C4-2B (cell line): ENCODE data around the gene HLF.
A peak's percentile ranks its signal among the peaks of the same experiment; 100 is the strongest.

Experiments
- H3K27ac ChIP-seq: fragments of 450-650 bp; 2 replicates; pipeline ENCODE4 v1.5.1; 2017
- ZFX ChIP-seq: fragments of 450-650 bp; IDR thresholded peaks from 2 replicates; pipeline ENCODE4 v1.6.1; 2017
- TF ChIP-seq, protein P1 (sequence below): fragments of 450-650 bp; conservative IDR thresholded peaks from 2 replicates; pipeline ENCODE4 v1.5.1; 2017; ENCODE audit warnings: mild to moderate bottlenecking

HLF gene

DNA sequence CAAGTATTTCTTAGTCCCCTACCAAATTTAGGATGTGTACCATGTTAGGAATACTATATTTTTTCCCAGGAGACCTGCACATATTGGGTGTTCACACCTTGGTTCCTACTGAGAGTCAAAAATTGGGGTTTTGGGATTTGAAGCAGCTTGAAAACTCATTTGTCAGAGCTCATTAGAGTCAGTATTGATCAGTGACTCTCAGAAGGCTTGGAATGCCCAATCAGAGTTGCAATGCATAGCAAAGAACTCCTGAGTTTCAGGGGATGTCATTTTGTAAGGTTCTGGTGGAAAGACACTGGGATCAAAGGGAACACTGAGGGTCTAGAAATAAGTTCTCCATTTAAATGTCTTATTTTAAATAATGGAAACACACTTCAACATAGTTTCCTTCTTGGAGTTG is 5.1 kb downstream of the HLF start:
- H3K27ac ChIP-seq, result no peak overlapping the region
- TF ChIP-seq, protein P1, sequence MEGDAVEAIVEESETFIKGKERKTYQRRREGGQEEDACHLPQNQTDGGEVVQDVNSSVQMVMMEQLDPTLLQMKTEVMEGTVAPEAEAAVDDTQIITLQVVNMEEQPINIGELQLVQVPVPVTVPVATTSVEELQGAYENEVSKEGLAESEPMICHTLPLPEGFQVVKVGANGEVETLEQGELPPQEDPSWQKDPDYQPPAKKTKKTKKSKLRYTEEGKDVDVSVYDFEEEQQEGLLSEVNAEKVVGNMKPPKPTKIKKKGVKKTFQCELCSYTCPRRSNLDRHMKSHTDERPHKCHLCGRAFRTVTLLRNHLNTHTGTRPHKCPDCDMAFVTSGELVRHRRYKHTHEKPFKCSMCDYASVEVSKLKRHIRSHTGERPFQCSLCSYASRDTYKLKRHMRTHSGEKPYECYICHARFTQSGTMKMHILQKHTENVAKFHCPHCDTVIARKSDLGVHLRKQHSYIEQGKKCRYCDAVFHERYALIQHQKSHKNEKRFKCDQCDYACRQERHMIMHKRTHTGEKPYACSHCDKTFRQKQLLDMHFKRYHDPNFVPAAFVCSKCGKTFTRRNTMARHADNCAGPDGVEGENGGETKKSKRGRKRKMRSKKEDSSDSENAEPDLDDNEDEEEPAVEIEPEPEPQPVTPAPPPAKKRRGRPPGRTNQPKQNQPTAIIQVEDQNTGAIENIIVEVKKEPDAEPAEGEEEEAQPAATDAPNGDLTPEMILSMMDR, result no peak
- TF ChIP-seq ZFX, result no peak

- no peak for TF ChIP-seq ZFX
- TF ChIP-seq, protein P1, result no peak
- no peak overlapping the region for H3K27ac ChIP-seq
Observed at GRCh38 chr17:55271223-55271571, 6.4 kb downstream of the HLF start.

GRCh38 chr17:55271958-55272710 is 7.4 kb downstream of the HLF start:
- TF ChIP-seq ZFX, result no peak
- TF ChIP-seq, protein P1, result no peak
- peak overlapping the region; percentile 75; the same call in 1 of the 2 replicates for H3K27ac ChIP-seq

DNA sequence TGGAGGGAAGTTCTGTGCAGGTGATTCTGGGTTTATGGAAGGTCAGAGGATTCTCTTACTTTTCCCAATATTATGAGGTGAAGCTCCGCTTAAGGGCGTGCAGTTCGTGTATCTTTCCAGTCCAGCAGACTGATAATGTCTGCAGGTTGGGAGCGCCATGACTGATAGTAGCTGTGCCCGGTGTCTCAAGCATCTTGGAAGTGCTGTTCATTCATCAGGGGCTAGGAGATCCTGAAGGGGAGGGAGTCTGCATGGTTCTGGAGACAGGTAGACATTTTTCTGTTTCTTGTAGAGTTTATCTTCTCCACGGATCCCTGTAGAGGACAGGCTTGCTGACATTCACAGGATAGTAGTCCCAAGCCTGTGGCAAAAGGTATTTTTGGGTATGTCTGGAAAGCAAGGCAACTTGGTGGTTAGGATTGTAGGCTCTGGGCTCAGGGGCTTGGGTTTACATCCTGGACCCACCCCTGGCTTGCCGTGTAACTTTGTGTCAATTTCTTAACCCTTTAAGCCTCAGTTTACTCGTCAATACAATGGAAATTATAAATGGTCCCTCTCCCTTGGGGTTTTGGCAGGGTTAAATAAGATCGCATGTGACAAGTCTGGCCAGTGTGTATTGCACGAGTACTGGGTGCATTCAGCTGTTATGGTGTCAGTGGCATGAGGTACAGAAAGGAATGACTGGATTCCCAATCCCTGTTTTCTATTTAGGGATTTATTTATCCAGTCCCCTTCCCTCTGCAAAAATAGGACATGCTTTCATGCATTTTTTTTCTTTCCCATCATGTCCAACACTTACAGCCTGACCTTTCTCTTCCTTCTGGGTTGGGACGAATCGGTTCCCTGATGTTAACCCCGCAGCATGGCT is 8.2 kb downstream of the HLF start:
- H3K27ac ChIP-seq, result peak overlapping the region; percentile 75
- no peak for TF ChIP-seq ZFX
- TF ChIP-seq, protein P1, result no peak

- TF ChIP-seq, protein P1, result no peak
- no peak for TF ChIP-seq ZFX
- peak overlapping the region; percentile 75 for H3K27ac ChIP-seq
Observed at GRCh38 chr17:55273579-55274354, 9.0 kb downstream of the HLF start.

DNA sequence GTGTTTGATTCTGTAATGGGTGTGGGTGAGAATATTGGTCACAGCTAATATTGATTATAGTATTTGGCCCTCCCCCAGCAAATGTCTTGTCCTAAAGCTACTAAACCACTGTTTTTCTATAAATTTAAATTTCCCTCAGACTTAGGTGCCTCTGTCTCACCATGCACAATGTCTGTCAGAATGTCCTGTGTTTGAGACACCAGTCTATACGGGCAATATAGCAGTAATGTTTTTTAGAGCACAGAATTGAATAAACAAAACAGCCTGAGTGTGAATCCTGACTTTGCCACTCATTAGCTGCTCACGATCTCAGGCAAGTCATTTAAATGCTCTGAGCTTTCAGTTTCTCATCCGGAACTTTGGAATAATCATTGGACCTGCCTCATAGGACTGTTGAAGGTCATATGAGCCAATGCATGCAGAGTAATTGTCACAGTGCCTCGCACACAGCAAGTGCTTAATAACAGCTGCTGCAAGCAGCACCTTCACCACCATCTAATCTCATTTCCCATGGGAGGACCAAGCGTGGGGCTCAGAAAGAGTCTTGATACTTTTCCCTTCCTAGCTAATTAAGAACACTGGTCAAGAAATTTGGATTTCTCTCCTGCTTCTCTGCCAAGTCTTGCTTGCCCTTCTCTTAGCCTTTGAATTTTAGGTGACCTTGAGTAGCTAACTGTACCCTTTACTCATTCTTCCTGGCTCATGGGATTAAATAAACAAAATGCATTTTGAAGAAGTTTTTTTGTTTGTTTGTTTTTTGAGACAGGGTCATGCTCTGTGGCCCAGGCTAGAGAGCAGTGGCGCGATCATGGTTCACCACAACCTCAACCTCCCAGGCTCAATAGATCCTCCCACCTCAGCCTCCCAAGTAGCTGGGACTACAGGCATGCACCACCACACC is 9.8 kb downstream of the HLF start:
- TF ChIP-seq, protein P1, result no peak
- no peak for TF ChIP-seq ZFX
- H3K27ac ChIP-seq, result no peak overlapping the region
